Activated CD4-positive, alpha-beta memory T cell treated with anti-CD3 and anti-CD28 coated beads for 36 hours (primary cell): ENCODE measurements around the gene SHLD3. TPM values are rescaled to one million over a fixed set of nuclear protein-coding genes. Genes with fewer than 3 reads are reported as not detected.

Experiments used
- total RNA-seq, 2 experiments: library from RNA; stranded (reverse); gene quantifications; one replicate each; pipeline ENCODE4 v1.2.3, GENCODE V29; 2021

Gene SHLD3
- total RNA-seq, 2 experiments from 2014 or later = 2.6 to 3.1 TPM

Other genes with a start within 250 kb of the SHLD3 start
- gene ADAMTS6, start 143.1 kb upstream of the SHLD3 start, total RNA-seq = under 1 TPM; 0.44 to 0.45 TPM
- 10 to 100 TPM; 79.7 to 87.5 TPM for gene CENPK, start 61.9 kb upstream of the SHLD3 start, total RNA-seq
- gene PPWD1, start 61.7 kb upstream of the SHLD3 start, total RNA-seq = 10 to 100 TPM; 38.0 to 42.2 TPM
- 1 to 10 TPM; 5.3 to 5.6 TPM for gene TRIM23, start 694 bp upstream of the SHLD3 start, total RNA-seq
- 10 to 100 TPM; 22.4 to 23.2 TPM for gene TRAPPC13, start within 50 bp of the SHLD3 start, total RNA-seq
- 10 to 100 TPM; 16.5 to 16.7 TPM for gene SGTB, start 97.1 kb downstream of the SHLD3 start, total RNA-seq
- 10 to 100 TPM; 22.7 to 23.7 TPM for gene NLN, start 97.2 kb downstream of the SHLD3 start, total RNA-seq